Activated naive CD4-positive, alpha-beta T cell treated with anti-CD3 and anti-CD28 coated beads, Interleukin-2, amount 50 U/mL, for 16 hours (primary cell): Measurements from ENCODE around the gene BEST1.
"Not testable (repeated sequence)": the region's sequence is repeated elsewhere in the genome, so short reads cannot be mapped to it uniquely, and the experiment has no call there.

Source experiments
- DNase-seq: peaks from one replicate; pipeline ENCODE4 v3.0.0-alpha.2; 2020

The BEST1 gene

GRCh38 chr11:61949169-61950034 lies 749 bp upstream of the BEST1 start:
- no peak for DNase-seq

DNA sequence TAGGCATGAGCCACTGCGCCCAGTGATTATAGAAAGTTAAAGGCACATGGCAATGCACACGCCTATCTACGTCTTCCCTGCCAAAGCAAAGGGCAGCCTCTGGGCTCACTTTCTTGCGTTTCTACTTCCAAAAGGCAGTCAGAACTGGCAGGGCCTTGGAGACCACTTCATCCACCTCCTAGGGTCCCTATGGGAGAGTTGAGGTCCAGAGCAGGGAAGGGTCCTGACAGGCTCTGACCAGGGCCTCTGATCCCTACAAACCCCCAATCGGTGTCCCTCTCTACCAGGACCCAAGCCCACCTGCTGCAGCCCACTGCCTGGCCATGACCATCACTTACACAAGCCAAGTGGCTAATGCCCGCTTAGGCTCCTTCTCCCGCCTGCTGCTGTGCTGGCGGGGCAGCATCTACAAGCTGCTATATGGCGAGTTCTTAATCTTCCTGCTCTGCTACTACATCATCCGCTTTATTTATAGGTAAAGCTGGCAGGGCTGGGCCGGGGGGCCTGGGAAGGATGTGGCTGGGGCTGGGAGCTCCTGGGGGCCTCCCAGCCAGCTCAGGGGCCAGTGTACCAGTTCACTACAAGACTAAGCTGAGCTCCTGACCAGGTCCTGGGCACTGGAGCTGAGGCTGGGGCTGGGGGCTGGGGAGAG lies 1.5 kb downstream of the BEST1 start:
- DNase-seq, result no peak

DNA sequence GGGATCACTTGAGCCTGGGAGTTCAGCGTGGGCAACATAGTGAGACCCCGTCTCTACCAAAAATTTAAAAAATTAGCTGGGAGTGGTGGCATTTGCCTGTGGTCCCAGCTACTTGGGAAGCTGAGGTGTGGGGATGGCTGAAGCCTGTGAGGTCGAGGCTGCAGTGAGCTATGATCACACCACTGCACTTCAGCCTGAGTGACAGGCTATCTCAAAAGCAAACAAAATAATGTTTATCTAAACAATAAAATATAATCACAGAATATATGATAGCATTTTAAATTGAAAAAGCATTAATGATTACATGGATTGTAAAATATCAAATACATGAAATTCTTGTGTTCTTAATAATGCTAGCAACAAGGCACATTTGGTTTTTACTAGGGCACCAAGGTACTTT lies 2.7 kb downstream of the BEST1 start:
- DNase-seq, result no peak

- DNase-seq, result not testable (repeated sequence)
These were observed 3.5 kb downstream of the BEST1 start for GRCh38 chr11:61953632-61954031.

GRCh38 chr11:61954106-61954850 lies 4.1 kb downstream of the BEST1 start:
- no peak for DNase-seq

DNA sequence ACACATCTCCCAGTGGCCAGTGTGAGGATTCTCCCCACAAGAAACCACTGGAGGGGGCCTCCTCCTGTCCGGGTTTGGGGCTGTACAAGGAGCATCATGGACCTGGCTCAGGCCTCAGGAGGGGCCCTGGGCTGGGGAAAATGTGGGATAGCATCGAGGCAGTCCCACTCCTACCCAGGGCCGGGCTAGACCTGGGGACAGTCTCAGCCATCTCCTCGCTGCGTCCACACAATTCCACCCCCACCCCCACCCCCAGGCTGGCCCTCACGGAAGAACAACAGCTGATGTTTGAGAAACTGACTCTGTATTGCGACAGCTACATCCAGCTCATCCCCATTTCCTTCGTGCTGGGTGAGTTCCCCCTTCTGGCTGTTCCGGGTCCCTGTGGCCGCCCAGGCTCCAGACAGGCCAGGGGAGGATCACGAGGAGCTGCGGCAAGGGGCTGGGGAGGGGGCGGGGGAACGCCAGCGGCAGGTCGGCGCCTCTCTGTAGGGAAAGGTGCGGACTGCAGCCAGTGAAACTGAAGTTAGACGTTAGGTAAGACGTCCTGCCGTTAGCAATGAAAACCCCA lies 4.8 kb downstream of the BEST1 start:
- DNase-seq, result no peak

GRCh38 chr11:61955422-61956135 lies 5.4 kb downstream of the BEST1 start:
- DNase-seq, result no peak

- DNase-seq, result no peak
These were observed 6.3 kb downstream of the BEST1 start for GRCh38 chr11:61956191-61957020.

GRCh38 chr11:61957021-61957770 lies 7.0 kb downstream of the BEST1 start:
- DNase-seq, result no peak

DNA sequence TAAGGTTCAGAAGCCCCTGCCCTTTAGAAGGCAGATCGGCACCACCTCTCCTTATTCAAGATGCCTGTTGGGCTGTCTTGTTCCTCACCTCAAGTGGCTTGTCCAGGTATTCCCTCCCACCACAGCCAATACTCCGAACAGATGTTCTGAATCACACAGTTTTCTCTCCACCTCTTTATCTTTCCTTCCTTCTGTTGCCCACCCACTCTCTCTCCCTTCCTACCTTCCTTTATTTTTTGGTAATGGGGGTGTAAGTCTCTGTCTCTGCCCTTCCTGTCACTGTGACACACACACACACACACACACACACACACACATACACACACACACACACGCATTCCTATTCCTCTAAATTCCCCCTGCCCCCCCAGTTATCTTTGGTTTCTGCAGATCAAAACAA lies 8.4 kb downstream of the BEST1 start:
- DNase-seq, result no peak

DNA sequence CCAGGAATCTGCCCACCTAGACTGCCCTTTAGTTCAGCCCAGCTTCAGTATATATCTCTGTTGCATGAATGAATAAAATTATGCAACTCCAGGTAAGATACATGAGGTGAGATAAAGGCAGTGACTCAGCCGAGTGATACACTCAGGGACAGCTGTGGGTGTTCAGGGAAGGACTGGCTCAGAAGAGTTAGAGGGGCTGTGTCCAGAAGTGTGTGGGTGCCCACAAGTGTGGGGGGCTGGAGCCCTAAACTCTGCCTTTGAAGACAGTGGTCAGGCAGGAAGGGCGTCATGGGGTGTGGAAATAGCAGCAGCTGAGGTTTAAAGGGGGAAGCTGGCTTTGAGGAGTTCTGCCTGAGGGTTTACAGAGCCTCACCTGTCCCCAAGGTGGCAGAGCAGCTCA lies 9.0 kb downstream of the BEST1 start:
- no peak for DNase-seq

GRCh38 chr11:61959678-61960077 lies 9.5 kb downstream of the BEST1 start:
- no peak for DNase-seq

GRCh38 chr11:61960532-61960931 lies 10.4 kb downstream of the BEST1 start:
- no peak for DNase-seq

- no peak for DNase-seq
These were observed 11.5 kb downstream of the BEST1 start for GRCh38 chr11:61961570-61962212.

DNA sequence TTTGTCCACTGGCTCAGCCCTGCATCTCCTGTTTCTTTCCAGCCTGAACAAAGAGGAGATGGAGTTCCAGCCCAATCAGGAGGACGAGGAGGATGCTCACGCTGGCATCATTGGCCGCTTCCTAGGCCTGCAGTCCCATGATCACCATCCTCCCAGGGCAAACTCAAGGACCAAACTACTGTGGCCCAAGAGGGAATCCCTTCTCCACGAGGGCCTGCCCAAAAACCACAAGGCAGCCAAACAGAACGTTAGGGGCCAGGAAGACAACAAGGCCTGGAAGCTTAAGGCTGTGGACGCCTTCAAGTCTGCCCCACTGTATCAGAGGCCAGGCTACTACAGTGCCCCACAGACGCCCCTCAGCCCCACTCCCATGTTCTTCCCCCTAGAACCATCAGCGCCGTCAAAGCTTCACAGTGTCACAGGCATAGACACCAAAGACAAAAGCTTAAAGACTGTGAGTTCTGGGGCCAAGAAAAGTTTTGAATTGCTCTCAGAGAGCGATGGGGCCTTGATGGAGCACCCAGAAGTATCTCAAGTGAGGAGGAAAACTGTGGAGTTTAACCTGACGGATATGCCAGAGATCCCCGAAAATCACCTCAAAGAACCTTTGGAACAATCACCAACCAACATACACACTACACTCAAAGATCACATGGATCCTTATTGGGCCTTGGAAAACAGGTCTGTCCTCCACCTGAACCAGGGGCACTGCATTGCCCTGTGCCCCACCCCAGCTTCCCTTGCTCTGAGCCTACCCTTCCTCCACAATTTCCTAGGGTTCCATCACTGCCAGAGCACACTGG lies 12.3 kb downstream of the BEST1 start:
- DNase-seq, result no peak

GRCh38 chr11:61963016-61963281 lies 12.8 kb downstream of the BEST1 start:
- DNase-seq, result no peak

DNA sequence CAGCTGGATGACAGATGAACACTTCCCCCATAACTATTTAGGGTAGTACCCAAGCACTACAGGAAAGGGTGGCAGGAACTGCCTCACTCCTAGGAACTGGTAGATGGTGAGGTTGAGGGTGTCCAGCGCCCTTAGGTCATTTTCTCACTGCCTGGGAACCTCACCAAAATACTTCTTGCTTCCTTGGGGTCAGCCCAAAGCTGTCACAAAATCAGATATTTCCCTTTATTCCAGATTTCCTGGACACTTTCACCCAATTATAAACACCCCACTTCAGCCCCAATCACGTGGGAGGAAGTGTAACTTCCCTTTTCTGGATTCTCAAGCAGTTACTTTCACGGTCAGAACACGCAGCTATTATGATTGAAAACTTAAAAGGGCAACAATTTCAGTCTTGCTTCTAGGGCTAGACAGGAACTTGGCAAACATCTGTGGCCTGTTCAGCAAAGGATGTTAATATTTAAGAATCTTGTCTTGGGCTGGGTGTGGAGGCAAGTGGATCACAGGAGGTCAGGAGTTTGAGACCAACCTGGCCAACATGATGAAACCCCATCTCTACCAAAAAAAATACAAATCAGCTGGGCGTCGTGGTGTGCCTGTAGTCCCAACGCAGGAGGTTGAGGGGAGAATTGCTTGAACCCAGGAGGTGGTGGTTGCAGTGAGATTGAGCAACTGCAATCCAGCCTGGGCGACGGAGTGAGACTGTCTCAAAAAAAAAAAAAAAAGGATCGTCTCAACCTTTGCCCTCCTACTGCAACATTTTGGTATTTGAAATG lies 13.3 kb downstream of the BEST1 start:
- no peak for DNase-seq

GRCh38 chr11:61964058-61964665 lies 14.0 kb downstream of the BEST1 start:
- DNase-seq, result no peak
